Endothelial cell of umbilical vein (primary cell): ENCODE results near the gene SPSB2.

Source experiments
- EZH2 ChIP-seq: IDR thresholded peaks from 2 replicates; pipeline ENCODE4 v1.6.1; 2012; ENCODE audit warnings: borderline replicate concordance, low read depth, mild to moderate bottlenecking, moderate library complexity, low read length, inconsistent platforms; ENCODE audit not compliant: severe bottlenecking
- JUN ChIP-seq: IDR thresholded peaks from 2 replicates; pipeline ENCODE4 v1.6.1; 2011; ENCODE audit warnings: borderline replicate concordance, low read depth; ENCODE audit not compliant: insufficient read length, insufficient read depth
- POLR2A ChIP-seq: IDR thresholded peaks from 2 replicates; pipeline ENCODE4 v1.6.1; 2012; ENCODE audit warnings: low read depth, mild to moderate bottlenecking, control low read depth, low read length
- POLR2AphosphoS5 ChIP-seq: IDR thresholded peaks from 2 replicates; pipeline ENCODE4 v1.6.1; 2012; ENCODE audit warnings: low read depth, mild to moderate bottlenecking, control low read depth, low read length, moderate library complexity; ENCODE audit not compliant: insufficient read depth
- TF ChIP-seq, protein P1 (sequence below), 2 donors: IDR thresholded peaks; 1 replicate in 1 of 2; 2 replicates in 1 of 2; pipeline ENCODE4 v1.5.1; 2011; ENCODE audit warnings: low read length in 2 of 2, mild to moderate bottlenecking in 2 of 2, moderate library complexity in 2 of 2, control low read depth in 1 of 2, inconsistent platforms in 1 of 2, low read depth in 1 of 2; ENCODE audit not compliant: insufficient read depth in 1 of 2; ENCODE audit errors: extremely low read depth in 1 of 2
- TF ChIP-seq, protein P2 (sequence below): IDR thresholded peaks from 2 replicates; pipeline ENCODE4 v1.6.1; 2011; ENCODE audit not compliant: insufficient read depth, insufficient read length

DNA sequence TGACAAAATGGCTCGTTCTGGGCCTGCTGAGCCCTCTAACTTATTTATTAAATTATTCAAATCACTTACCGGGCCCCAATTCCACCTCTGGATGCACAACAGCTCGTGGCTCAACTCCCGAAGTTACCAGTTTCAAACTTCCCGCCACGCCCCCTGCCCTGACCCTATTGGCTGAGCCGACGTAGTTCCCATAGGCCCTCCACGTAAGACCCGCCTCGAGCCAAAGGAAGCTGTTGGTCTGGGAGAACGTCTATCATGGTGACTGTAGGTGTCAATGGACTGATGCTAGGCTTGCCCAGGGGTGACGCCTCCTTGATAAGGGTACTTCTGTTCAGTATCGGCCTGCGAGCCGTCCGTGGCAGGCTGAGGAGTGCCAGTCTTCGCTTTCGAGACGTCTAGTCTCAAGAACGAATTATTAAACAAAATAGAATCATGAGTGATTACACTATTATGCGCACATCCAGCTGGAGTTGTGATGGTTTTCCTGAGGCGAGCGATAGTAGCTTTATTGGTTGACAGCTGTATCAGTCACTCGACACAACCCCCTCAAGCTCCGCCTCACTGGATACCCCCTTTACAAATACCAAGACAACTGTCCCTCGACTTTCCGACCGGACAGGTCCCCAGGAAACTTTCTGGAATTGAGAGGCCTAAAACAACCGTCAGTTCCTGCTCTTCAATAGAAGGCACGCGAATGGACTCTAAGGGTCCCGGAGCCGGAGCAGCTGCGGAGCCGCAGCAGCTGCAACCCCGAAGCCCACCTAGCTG lies 21.8 kb downstream of the SPSB2 start, which contains the start of gene CDCA3:
- TF ChIP-seq, protein P1, sequence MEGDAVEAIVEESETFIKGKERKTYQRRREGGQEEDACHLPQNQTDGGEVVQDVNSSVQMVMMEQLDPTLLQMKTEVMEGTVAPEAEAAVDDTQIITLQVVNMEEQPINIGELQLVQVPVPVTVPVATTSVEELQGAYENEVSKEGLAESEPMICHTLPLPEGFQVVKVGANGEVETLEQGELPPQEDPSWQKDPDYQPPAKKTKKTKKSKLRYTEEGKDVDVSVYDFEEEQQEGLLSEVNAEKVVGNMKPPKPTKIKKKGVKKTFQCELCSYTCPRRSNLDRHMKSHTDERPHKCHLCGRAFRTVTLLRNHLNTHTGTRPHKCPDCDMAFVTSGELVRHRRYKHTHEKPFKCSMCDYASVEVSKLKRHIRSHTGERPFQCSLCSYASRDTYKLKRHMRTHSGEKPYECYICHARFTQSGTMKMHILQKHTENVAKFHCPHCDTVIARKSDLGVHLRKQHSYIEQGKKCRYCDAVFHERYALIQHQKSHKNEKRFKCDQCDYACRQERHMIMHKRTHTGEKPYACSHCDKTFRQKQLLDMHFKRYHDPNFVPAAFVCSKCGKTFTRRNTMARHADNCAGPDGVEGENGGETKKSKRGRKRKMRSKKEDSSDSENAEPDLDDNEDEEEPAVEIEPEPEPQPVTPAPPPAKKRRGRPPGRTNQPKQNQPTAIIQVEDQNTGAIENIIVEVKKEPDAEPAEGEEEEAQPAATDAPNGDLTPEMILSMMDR (IDR thresholded peaks at IDR 0.05; ENCODE audit: extremely low read depth in 1 of 2, insufficient read depth in 1 of 2, low read depth in 1 of 2, low read length in 2 of 2): no peak
- TF ChIP-seq EZH2 (no peak), POLR2A (peak; percentile 82), POLR2AphosphoS5 (peak; percentile 70), JUN (no peak)
- TF ChIP-seq, protein P2, sequence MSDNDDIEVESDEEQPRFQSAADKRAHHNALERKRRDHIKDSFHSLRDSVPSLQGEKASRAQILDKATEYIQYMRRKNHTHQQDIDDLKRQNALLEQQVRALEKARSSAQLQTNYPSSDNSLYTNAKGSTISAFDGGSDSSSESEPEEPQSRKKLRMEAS: peak; percentile 37
